Activated T-helper 17 cell treated with anti-CD3 and anti-CD28 coated beads, Interleukin-2, amount 50 U/mL, for 72 hours (primary cell): Measurements from ENCODE around the gene ATP7B. TPM values are rescaled to one million over a fixed set of nuclear protein-coding genes. Genes with fewer than 3 reads are reported as not detected.
A peak's percentile ranks its signal among the peaks of the same experiment; 100 is the strongest.
"Not testable (repeated sequence)": the region's sequence is repeated elsewhere in the genome, so short reads cannot be mapped to it uniquely, and the experiment has no call there.

Source experiments
- ATAC-seq: fragments of 150-1000 bp; cut with Tn5 transposase; replicated peaks from 2 replicates; pipeline ENCODE4 v1.10.0; 2021; ENCODE audit warnings: mild to moderate bottlenecking, moderate library complexity
- H3K27ac Mint-ChIP-seq: one replicate; pipeline ENCODE4 v1.8.0; 2022; ENCODE audit warnings: mixed read lengths
- H3K27me3 Mint-ChIP-seq: one replicate; pipeline ENCODE4 v1.8.0; 2022; ENCODE audit warnings: mixed read lengths
- H3K36me3 Mint-ChIP-seq: one replicate; pipeline ENCODE4 v1.8.0; 2022; ENCODE audit warnings: low read depth, mild to moderate bottlenecking, mixed read lengths
- H3K4me1 Mint-ChIP-seq: one replicate; pipeline ENCODE4 v1.8.0; 2022; ENCODE audit warnings: mixed read lengths
- H3K4me3 Mint-ChIP-seq: one replicate; pipeline ENCODE4 v1.8.0; 2022; ENCODE audit warnings: mild to moderate bottlenecking, mixed read lengths
- H3K9me3 Mint-ChIP-seq: one replicate; pipeline ENCODE4 v1.8.0; 2022; ENCODE audit warnings: mixed read lengths
- total RNA-seq, 2 donors: library from RNA; stranded (reverse); gene quantifications; one replicate each; pipeline ENCODE4 v1.2.3, GENCODE V29; 2022

The ATP7B gene
- total RNA-seq: 1 to 10 TPM in 1 of 2 donors, under 1 TPM in 1; 0.76 to 1.2 TPM

DNA sequence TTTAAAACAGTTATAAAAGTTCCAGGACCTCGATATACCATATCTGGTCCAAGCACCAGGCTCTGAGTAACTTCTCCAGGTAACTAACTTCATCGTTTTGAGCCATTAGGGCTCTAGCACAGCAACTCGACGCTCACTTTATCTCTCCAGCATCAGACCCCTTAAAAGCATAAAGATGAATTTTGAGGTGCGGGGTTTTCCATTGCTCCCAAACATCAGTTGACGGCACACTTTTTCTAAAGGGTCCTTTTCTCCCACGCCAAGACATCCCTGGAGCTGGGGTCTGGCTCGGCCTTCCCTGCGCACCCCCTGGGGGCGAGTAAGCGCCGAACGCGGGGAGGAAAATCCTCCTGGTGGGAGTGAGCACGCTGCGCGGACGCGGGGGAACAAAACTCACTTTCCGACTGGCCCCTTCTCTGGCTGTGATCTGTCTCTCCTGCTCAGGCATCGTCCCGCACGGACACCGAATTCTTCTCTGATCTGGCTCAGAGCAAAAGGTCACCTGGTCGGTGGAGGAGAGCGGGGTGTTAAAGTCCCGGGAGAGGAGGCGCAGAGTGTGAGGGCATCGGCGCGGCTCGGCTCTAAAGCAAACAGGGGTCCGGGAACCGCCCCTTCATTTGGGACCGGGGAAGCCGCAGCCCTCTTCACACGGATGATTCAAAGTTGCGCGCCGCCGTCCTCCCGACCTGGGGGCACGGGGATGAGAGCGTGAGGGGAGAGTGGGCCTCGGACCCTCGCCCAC lies at the start of gene ATP7B:
ATP7B (minus strand) TSS at position 561 of the 742 bp plus-strand sequence; CDS start at position 448, 113 bp downstream.
- peaks cover 6% of the 10 kb centered on the region for H3K36me3 Mint-ChIP-seq
- H3K9me3 Mint-ChIP-seq: no peaks in the 10 kb centered on the region
- ATAC-seq: no peak
- peaks cover 17% of the 10 kb centered on the region for H3K27me3 Mint-ChIP-seq
- H3K27ac Mint-ChIP-seq: peak within 1 kb of the TSS; percentile 91
- peak within 1 kb of the TSS; percentile 96 for H3K4me3 Mint-ChIP-seq
- H3K4me1 Mint-ChIP-seq: peaks cover 9% of the 10 kb centered on the region

DNA sequence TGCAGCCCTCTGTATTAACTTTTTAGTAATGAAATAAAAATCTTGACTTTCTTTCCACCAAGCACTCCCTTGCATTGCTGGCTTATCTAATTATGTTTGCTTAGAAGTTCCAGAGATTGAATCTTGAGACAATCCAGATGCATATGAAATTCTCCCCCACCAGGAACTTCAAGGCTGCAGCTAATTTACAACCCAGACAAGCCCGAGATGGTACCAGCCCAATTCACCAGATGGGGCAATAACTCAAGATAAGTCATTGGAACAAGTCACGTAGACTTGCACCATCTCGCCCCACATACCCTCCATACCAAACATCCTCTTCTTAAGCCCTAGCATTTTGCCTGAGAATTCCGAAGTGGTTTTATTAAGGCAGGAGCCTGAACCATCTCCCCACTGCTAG lies 42.2 kb upstream of the ATP7B start:
- ATAC-seq: no peak
- Mint-ChIP-seq H3K36me3 (no peaks in the 10 kb centered on the region), H3K4me3 (no peak overlapping the region), H3K27me3 (peaks cover 7% of the 10 kb centered on the region), H3K9me3 (peaks cover 5% of the 10 kb centered on the region), H3K4me1 (no peaks in the 10 kb centered on the region), H3K27ac (no peak overlapping the region)

DNA sequence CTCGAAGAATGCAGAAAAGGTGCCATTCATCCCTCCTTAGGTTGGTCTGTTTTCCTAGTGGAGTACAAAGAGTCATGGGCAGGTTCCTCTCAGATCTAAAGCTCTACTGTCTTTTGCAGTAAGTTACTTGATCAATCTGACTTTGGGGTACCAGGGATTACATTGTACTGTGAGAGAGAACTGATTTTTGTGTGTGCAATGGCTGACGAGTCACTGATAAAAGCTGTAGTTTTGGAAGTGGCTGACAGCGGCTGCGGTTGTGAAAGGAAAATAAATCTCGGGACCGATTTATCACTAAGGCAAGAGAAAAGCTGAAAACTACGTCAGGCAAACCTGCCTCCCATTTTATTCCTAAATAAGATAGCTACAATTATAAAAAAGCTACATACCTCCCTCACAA lies 40.1 kb upstream of the ATP7B start:
- peaks cover 5% of the 10 kb centered on the region for H3K9me3 Mint-ChIP-seq

DNA sequence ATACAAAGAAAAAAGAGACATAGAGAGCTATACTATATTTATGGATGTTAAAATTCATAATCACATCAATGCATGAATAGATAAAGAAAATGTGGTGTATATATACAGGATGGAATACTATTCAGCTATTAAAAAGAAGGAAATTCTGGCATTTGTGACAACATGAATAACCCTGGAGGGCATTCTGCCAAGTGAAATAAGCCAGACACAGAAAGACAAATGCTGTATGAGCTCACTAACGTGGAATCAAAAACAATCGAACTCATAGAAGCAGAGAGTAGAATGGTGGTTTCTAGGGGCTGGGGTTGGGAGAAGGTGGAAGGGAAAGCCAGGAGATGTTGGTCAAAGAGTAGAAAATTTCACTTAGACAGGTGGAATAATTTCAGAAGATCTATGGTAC lies 37.3 kb upstream of the ATP7B start:
- Mint-ChIP-seq H3K36me3 (peaks cover 6% of the 10 kb centered on the region), H3K27me3 (peaks cover 7% of the 10 kb centered on the region), H3K9me3 (peaks cover 5% of the 10 kb centered on the region), H3K27ac (no peak overlapping the region), H3K4me1 (no peaks in the 10 kb centered on the region), H3K4me3 (no peak overlapping the region)
- no peak for ATAC-seq

More for the DNA sequence above, 40.1 kb upstream of the ATP7B start:
- Mint-ChIP-seq H3K4me1 (no peaks in the 10 kb centered on the region), H3K4me3 (no peak overlapping the region), H3K27ac (no peak overlapping the region), H3K36me3 (no peaks in the 10 kb centered on the region), H3K27me3 (peaks cover 7% of the 10 kb centered on the region)
- no peak for ATAC-seq

- Mint-ChIP-seq H3K27me3 (peaks cover 7% of the 10 kb centered on the region), H3K4me1 (no peaks in the 10 kb centered on the region), H3K4me3 (no peak overlapping the region), H3K36me3 (peaks cover 6% of the 10 kb centered on the region), H3K27ac (no peak overlapping the region), H3K9me3 (peaks cover 5% of the 10 kb centered on the region)
- no peak for ATAC-seq
These were observed 36.2 kb upstream of the ATP7B start for GRCh38 chr13:52047463-52047862.

GRCh38 chr13:52043675-52044074 lies 32.4 kb upstream of the ATP7B start:
- Mint-ChIP-seq H3K9me3 (peaks cover 3% of the 10 kb centered on the region), H3K4me1 (no peaks in the 10 kb centered on the region), H3K27ac (no peak overlapping the region), H3K4me3 (no peak overlapping the region), H3K36me3 (peaks cover 6% of the 10 kb centered on the region), H3K27me3 (no peaks in the 10 kb centered on the region)
- no peak for ATAC-seq

- Mint-ChIP-seq H3K9me3 (peaks cover 3% of the 10 kb centered on the region), H3K36me3 (no peaks in the 10 kb centered on the region)
- ATAC-seq: no peak
These were observed 24.8 kb upstream of the ATP7B start for GRCh38 chr13:52036037-52036436.

GRCh38 chr13:52034616-52035226 lies 23.5 kb upstream of the ATP7B start:
- Mint-ChIP-seq H3K27me3 (no peaks in the 10 kb centered on the region), H3K4me1 (no peaks in the 10 kb centered on the region), H3K4me3 (no peak overlapping the region), H3K36me3 (peaks cover 4% of the 10 kb centered on the region), H3K27ac (no peak overlapping the region), H3K9me3 (peaks cover 3% of the 10 kb centered on the region)
- no peak for ATAC-seq

More at GRCh38 chr13:52036037-52036436, 24.8 kb upstream of the ATP7B start:
- Mint-ChIP-seq H3K27me3 (no peaks in the 10 kb centered on the region), H3K4me3 (no peak overlapping the region), H3K27ac (no peak overlapping the region), H3K4me1 (no peaks in the 10 kb centered on the region)

DNA sequence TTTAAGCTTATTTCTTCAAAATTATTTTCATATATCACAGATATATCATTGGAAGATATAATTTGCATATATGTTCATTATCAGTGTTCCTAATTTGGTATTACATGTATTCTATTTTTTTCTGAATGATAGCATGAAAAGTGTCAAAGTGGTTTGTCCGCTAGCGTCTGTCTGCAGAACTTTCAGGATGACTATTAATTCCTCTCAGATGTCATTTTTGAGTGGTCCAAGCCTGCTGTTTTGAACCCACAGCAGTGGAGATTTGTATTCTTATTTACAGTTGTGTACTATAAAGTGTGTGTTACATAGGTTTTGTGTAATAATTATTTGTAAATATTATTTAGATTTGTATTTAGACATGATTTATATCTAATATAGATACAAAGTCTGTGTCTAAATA lies 21.8 kb upstream of the ATP7B start:
- Mint-ChIP-seq H3K4me3 (no peak overlapping the region), H3K27ac (no peak overlapping the region), H3K9me3 (peaks cover 5% of the 10 kb centered on the region), H3K36me3 (peaks cover 21% of the 10 kb centered on the region), H3K27me3 (no peaks in the 10 kb centered on the region), H3K4me1 (peaks cover 4% of the 10 kb centered on the region)
- ATAC-seq: no peak

GRCh38 chr13:52030401-52030800 lies 19.2 kb upstream of the ATP7B start:
- not testable (repeated sequence) for H3K4me3 Mint-ChIP-seq, H3K27me3 Mint-ChIP-seq, H3K9me3 Mint-ChIP-seq, H3K27ac Mint-ChIP-seq, ATAC-seq, H3K4me1 Mint-ChIP-seq
- peaks cover 46% of the 10 kb centered on the region for H3K36me3 Mint-ChIP-seq

DNA sequence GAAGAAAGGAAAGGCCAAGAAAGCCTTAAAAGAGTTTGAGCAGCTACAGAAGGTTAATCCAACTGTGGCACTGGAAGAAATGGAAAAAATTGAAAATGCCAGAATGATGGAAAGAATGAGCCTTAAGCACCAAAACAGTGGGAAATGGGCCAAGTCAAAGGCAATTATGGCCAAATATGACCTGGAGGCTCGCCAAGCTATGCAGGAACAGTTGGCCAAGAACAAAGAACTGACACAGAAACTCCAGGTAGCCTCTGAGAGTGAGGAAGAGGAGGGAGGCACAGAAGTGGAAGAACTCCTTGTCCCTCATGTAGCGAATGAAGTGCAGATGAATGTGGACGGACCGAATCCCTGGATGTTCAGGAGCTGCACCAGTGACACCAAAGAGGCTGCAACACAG lies 18.3 kb upstream of the ATP7B start:
- no peak for ATAC-seq
- peaks cover 54% of the 10 kb centered on the region for H3K36me3 Mint-ChIP-seq

GRCh38 chr13:52027832-52028231 lies 16.6 kb upstream of the ATP7B start:
- no peak overlapping the region for H3K27ac Mint-ChIP-seq
- no peak for ATAC-seq
- H3K9me3 Mint-ChIP-seq: peaks cover 5% of the 10 kb centered on the region
- H3K36me3 Mint-ChIP-seq: peaks cover 71% of the 10 kb centered on the region
- H3K27me3 Mint-ChIP-seq: no peaks in the 10 kb centered on the region
- H3K4me1 Mint-ChIP-seq: peaks cover 9% of the 10 kb centered on the region
- no peak overlapping the region for H3K4me3 Mint-ChIP-seq

More for the DNA sequence above, 18.3 kb upstream of the ATP7B start:
- H3K27ac Mint-ChIP-seq: no peak overlapping the region
- no peaks in the 10 kb centered on the region for H3K27me3 Mint-ChIP-seq
- no peak overlapping the region for H3K4me3 Mint-ChIP-seq
- H3K4me1 Mint-ChIP-seq: peaks cover 9% of the 10 kb centered on the region
- H3K9me3 Mint-ChIP-seq: peaks cover 5% of the 10 kb centered on the region

- Mint-ChIP-seq H3K9me3 (peaks cover 5% of the 10 kb centered on the region), H3K36me3 (peaks cover 87% of the 10 kb centered on the region), H3K27me3 (no peaks in the 10 kb centered on the region), H3K4me3 (no peak overlapping the region), H3K4me1 (peaks cover 9% of the 10 kb centered on the region), H3K27ac (peak overlapping the region; percentile 7)
- no peak for ATAC-seq
These were observed 15.0 kb upstream of the ATP7B start for GRCh38 chr13:52026246-52026626.

DNA sequence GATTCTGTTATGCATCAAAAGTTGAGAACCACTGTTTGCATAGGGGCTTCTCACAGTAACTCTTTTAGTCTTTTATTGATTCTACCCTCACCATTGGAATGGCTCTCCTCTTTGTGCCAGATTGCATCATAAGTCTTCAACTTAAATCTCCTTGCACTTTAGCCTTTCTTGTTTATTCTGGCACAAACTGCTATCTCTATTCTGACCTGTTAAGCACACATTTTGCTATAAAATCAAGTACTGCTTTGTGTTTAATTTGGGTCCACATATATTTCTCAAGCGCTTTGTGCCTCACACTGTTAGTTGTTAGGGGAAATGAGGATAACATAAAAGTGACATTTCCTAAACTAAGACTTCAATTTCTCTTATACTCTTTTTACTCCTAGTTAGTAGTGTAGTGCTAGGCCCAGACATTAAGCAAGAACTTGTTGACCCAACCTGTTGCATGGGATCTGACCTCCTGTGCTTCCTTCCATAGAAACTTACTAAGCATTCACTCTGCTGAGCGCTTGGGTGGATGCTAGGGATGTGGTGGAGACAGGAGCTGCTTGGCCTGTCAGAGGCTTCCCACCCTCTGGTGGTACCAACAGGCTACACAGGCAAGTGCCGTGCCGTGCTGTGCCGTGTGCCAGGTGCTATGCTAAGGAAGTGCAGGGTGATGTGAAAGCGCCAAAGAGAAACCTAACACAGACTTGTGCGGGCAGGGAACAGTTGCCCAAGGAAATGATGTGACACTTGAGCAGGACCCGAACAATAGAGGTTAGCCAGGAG lies 14.4 kb upstream of the ATP7B start:
- Mint-ChIP-seq H3K36me3 (peaks cover 93% of the 10 kb centered on the region), H3K4me1 (peaks cover 10% of the 10 kb centered on the region), H3K27ac (no peak overlapping the region), H3K27me3 (no peaks in the 10 kb centered on the region), H3K9me3 (peaks cover 5% of the 10 kb centered on the region), H3K4me3 (no peak overlapping the region)
- ATAC-seq: no peak

DNA sequence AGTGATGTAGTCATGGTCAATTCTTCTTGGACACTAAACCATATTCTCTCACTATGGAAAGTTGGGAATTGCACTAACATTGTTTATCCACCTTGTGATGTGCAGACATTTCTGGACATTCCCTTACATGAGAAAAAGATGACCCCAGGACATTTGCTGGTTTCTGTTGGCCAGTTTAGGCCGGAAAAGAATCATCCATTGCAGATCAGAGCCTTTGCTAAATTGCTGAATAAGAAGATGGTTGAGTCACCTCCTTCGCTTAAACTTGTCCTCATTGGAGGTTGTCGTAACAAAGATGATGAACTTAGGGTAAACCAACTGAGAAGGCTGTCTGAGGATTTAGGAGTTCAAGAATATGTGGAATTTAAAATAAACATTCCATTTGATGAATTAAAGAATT lies 13.2 kb upstream of the ATP7B start, which contains the start of gene UTP14C:
UTP14C (plus strand) TSS at position 211 of the 400 bp plus-strand sequence. CDS start 4,114 bp downstream, outside the sequence.
- H3K27ac Mint-ChIP-seq: no peak within 1 kb of the TSS
- H3K9me3 Mint-ChIP-seq: peaks cover 4% of the 10 kb centered on the region
- H3K4me3 Mint-ChIP-seq: no peak within 1 kb of the TSS
- peaks cover 20% of the 10 kb centered on the region for H3K4me1 Mint-ChIP-seq
- ATAC-seq: no peak
- H3K27me3 Mint-ChIP-seq: no peaks in the 10 kb centered on the region
- peaks cover 98% of the 10 kb centered on the region for H3K36me3 Mint-ChIP-seq
